Central memory CD8-positive, alpha-beta T cell (primary cell): ENCODE results near the gene ELOVL1.

ENCODE experiments used
- ATAC-seq: fragments of 150-1000 bp; cut with Tn5 transposase; replicated peaks from 2 replicates; pipeline ENCODE4 v1.10.0; 2022; ENCODE audit warnings: mild to moderate bottlenecking, moderate FRiP score, moderate number of reproducible peaks; ENCODE audit not compliant: poor library complexity, severe bottlenecking; ENCODE audit errors: extremely low read depth
- DNase-seq, 2 donors: peaks; one replicate each; pipeline ENCODE4 v3.0.0; 2021; ENCODE audit warnings: low spot score in 2 of 2
- H3K27ac Mint-ChIP-seq: one replicate; pipeline ENCODE4 v1.8.0; 2022; ENCODE audit warnings: low read depth, mild to moderate bottlenecking, moderate library complexity, mixed read lengths
- H3K27me3 Mint-ChIP-seq: one replicate; pipeline ENCODE4 v1.8.0; 2022; ENCODE audit warnings: mixed read lengths
- H3K36me3 Mint-ChIP-seq: one replicate; pipeline ENCODE4 v1.8.0; 2022; ENCODE audit warnings: mild to moderate bottlenecking, moderate library complexity, mixed read lengths; ENCODE audit not compliant: insufficient read depth
- H3K4me1 Mint-ChIP-seq: one replicate; pipeline ENCODE4 v1.8.0; 2022; ENCODE audit warnings: mixed read lengths
- H3K4me3 Mint-ChIP-seq: one replicate; pipeline ENCODE4 v1.8.0; 2022; ENCODE audit warnings: mild to moderate bottlenecking, moderate library complexity, mixed read lengths
- H3K9me3 Mint-ChIP-seq: one replicate; pipeline ENCODE4 v1.8.0; 2022; ENCODE audit warnings: mixed read lengths

The ELOVL1 gene

DNA sequence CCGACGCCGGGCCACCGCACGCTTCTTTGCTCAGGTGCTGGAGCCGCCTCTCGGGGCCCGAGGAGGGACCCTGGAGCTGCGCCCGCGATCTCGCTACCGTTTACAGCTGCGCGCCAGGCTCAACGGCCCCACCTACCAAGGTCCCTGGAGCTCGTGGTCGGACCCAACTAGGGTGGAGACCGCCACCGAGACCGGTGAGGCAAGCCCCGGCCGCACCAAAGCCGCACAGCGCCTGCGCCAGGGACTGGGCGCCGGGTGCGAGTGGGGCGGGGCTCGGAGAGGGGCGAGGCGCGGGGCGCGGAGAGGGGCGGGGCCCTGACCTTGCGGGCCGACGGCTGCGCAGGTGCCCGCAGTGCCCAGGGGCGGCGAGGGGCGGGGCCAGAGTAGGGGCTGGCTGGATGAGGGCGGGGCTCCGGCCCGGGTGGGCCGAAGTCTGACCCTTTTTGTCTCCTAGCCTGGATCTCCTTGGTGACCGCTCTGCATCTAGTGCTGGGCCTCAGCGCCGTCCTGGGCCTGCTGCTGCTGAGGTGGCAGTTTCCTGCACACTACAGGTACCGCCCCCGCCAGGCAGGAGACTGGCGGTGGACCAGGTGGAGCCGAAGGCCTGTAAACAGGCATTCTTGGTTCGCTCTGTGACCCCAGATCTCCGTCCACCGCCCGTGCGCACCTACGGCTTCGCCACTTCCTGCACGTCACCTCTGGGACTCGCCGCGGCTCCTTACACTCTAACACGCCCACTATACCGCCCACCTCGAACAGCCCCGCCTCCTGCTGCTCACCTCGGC is 18.8 kb downstream of the ELOVL1 start:
- peak; percentile 55 to 58 for DNase-seq
- ATAC-seq, result peak; percentile 88
- Mint-ChIP-seq H3K9me3 (no peaks in the 10 kb centered on the region), H3K4me3 (peak overlapping the region; percentile 62), H3K27ac (peak overlapping the region; percentile 56), H3K4me1 (peaks cover 10% of the 10 kb centered on the region), H3K27me3 (no peaks in the 10 kb centered on the region), H3K36me3 (no peaks in the 10 kb centered on the region)

DNA sequence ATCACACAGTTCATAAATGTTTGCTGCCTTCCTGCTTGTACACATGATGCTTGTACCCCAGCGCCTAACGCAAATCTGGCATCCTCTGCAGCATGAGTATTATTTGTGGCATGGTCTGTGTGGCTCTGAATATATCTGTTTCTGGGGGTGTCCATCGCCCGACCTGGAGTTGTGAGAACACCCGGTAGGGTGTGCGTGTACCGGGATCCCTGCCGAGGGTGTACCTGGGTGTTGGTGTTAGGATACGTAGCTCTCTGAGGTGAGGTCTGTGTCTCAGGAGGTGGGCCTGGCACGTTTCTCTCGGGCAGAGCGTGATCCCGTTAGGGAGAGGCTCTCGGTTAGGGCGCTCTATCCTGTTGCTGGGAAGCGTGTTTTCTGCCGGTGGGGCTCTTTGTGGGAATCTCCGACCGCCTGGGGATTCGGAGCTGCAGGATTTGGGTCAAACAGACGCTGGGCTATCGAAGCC is 19.4 kb downstream of the ELOVL1 start:
- Mint-ChIP-seq H3K9me3 (no peaks in the 10 kb centered on the region), H3K4me3 (no peak overlapping the region), H3K27ac (no peak overlapping the region), H3K36me3 (no peaks in the 10 kb centered on the region), H3K27me3 (no peaks in the 10 kb centered on the region), H3K4me1 (peaks cover 10% of the 10 kb centered on the region)
- DNase-seq (no peak), ATAC-seq (no peak)

DNA sequence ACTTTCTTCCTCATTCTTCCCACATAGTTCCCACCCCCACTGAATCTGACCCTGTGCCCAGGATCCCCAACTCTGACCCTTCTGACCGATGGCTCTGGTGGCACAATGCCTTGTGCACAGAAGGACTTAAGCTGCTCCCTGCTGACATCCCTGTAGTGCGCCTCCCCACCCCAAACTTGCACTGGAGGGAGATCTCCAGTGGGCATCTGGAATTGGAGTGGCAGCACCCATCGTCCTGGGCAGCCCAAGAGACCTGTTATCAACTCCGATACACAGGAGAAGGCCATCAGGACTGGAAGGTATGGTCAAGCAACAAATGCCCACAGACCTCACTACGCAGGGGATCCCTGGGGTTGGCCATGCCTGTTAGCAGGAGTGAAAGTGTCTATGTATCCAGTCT is 21.2 kb downstream of the ELOVL1 start:
- no peak overlapping the region for H3K4me3 Mint-ChIP-seq
- peak overlapping the region; percentile 48 for H3K27ac Mint-ChIP-seq
- no peaks in the 10 kb centered on the region for H3K9me3 Mint-ChIP-seq
- ATAC-seq (no peak), DNase-seq (no peak)
- peaks cover 10% of the 10 kb centered on the region for H3K4me1 Mint-ChIP-seq
- H3K27me3 Mint-ChIP-seq, result no peaks in the 10 kb centered on the region
- peaks cover 2% of the 10 kb centered on the region for H3K36me3 Mint-ChIP-seq

DNA sequence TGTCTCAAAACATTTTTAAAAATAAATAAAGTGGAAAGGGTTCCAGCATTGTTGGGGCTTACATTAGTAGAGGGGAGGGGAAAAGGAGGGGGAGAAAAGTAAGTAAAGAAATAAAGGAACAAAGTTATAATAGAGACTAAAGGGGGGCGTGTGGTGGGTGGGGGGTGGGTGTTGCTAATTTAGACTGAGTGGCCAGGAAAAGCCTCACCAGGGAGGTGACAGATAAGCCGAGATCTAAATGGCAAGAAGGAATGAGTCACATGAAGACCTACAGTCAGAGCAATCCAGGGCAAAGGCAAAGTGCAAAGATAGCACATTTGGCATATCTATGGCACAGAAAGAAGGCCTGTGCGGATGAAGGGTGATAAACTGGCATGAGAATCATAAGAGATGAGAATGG is 22.7 kb downstream of the ELOVL1 start:
- Mint-ChIP-seq H3K36me3 (peaks cover 2% of the 10 kb centered on the region), H3K27me3 (no peaks in the 10 kb centered on the region), H3K9me3 (no peaks in the 10 kb centered on the region), H3K27ac (no peak overlapping the region), H3K4me1 (peaks cover 10% of the 10 kb centered on the region), H3K4me3 (no peak overlapping the region)
- DNase-seq (no peak), ATAC-seq (no peak)

DNA sequence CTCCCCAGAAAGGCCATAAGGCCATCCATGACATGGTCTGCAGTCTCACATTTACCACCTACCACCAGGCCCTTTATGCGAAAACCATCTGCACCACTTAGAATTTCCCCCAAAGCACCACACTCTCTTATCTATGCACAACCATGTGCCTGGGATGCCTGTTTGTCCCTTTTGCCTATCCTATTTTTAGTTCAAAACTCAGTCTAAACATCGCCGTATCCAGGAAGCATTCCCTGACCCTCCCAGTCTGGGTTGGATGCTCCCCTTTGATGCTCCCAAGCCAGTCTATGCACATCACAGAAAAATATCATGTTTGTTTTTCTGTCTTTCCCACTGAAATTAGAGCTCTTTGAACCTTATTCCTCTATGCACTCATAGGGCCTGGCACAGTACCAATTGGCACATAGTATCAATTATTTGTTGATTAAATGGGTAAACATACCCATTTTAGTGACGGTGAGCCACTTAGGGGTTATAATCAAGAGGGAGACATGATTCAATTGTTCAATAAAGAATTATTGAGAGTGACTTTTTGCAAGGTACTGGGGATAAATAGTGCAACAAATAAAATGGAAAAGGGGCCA is 23.5 kb downstream of the ELOVL1 start:
- peaks cover 2% of the 10 kb centered on the region for H3K4me1 Mint-ChIP-seq
- no peak overlapping the region for H3K27ac Mint-ChIP-seq
- no peaks in the 10 kb centered on the region for H3K9me3 Mint-ChIP-seq
- H3K27me3 Mint-ChIP-seq, result no peaks in the 10 kb centered on the region
- DNase-seq (no peak), ATAC-seq (no peak)
- no peak overlapping the region for H3K4me3 Mint-ChIP-seq
- peaks cover 2% of the 10 kb centered on the region for H3K36me3 Mint-ChIP-seq

DNA sequence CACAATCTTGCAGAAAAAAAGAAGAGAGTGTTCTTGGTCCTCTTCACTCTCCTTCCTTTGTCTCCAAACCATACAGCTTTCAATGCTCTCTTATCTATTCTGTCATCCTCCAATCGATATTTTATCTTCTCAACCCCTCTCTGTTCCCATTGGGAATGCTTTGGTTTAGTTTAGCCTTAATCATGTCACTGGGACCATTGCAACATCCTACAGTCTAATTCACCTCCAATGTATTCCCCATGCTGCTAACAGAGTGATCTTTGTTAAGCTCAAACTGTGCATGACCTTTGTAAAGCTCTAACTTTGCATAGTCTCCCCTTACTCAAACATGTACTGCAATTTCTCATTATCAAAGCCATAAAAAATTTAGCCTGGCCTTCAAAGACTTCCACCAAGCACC is 27.3 kb downstream of the ELOVL1 start:
- Mint-ChIP-seq H3K36me3 (peaks cover 2% of the 10 kb centered on the region), H3K4me3 (no peak overlapping the region), H3K4me1 (no peaks in the 10 kb centered on the region), H3K27ac (no peak overlapping the region), H3K27me3 (no peaks in the 10 kb centered on the region), H3K9me3 (no peaks in the 10 kb centered on the region)
- DNase-seq (no peak), ATAC-seq (no peak)

DNA sequence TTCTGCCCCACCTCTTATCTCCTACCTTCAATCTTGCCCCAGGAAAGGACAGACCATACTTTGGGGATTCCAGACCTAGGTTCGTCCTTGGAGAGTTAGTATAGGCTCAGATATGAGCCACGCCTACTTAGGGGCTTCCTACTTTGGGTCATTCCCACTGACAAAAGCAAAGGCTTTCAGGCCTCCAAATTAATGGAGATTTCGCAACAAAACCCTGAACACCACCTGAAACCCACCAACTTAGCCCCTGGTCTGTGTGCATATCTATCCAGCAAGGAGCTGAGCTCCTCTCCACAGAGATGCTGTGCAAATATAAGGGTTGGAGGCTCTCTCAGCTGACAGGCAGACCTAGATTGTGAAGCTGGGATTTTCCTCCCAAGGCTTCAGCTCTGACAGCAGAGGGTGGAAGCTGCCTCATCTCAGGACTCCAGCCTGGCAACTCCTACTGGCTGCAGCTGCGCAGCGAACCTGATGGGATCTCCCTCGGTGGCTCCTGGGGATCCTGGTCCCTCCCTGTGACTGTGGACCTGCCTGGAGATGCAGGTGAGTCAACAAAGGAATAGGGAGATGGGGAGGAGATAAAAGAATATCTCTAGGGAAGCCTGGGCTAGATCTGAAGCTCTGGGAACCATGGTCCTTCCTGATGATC is 28.1 kb downstream of the ELOVL1 start:
- peaks cover 2% of the 10 kb centered on the region for H3K36me3 Mint-ChIP-seq
- no peaks in the 10 kb centered on the region for H3K27me3 Mint-ChIP-seq
- no peak overlapping the region for H3K27ac Mint-ChIP-seq
- H3K9me3 Mint-ChIP-seq, result no peaks in the 10 kb centered on the region
- no peak for DNase-seq
- H3K4me3 Mint-ChIP-seq, result no peak overlapping the region
- no peaks in the 10 kb centered on the region for H3K4me1 Mint-ChIP-seq
- no peak for ATAC-seq

DNA sequence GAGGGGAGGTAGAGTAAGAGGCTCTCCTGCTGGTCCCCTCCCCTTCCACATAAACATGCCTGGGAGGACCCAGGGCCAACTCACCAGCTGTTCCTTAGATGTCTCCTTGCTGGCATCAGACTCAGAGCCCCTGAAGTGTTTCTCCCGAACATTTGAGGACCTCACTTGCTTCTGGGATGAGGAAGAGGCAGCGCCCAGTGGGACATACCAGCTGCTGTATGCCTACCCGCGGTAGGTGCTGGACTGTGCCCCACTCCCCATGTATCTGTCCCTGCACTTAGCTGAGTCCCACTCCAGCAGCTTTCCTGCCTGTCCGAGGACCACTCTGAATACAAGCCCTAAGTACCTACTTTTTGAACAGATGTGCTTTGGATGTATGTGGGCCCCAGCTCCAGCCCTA is 29.8 kb downstream of the ELOVL1 start:
- Mint-ChIP-seq H3K27me3 (no peaks in the 10 kb centered on the region), H3K4me3 (no peak overlapping the region), H3K27ac (no peak overlapping the region), H3K4me1 (no peaks in the 10 kb centered on the region), H3K9me3 (no peaks in the 10 kb centered on the region), H3K36me3 (peaks cover 2% of the 10 kb centered on the region)
- no peak for ATAC-seq
- DNase-seq, result no peak

DNA sequence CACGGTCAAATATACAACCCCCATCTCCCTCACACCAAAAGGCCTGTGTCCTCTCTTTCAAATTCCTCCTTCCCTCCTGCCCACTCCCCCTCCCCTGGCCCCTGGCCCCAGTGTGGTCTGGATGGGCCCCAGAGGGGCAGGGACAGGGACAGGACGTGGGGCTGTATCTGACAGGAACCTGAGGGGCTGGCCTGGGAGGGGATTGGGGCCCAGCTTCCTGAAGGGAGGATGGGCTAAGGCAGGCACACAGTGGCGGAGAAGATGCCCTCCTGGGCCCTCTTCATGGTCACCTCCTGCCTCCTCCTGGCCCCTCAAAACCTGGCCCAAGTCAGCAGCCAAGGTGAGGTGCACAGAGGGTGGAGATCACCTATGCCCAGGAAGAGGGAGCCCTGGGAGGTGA is 30.2 kb downstream of the ELOVL1 start, which contains the start of gene MPL:
MPL (plus strand) TSS at position 231 of the 400 bp plus-strand sequence; CDS start at position 262, 31 bp downstream.
- DNase-seq, result no peak
- H3K4me1 Mint-ChIP-seq, result no peaks in the 10 kb centered on the region
- H3K4me3 Mint-ChIP-seq, result no peak within 1 kb of the TSS
- no peak within 1 kb of the TSS for H3K27ac Mint-ChIP-seq
- H3K9me3 Mint-ChIP-seq, result no peaks in the 10 kb centered on the region
- no peaks in the 10 kb centered on the region for H3K27me3 Mint-ChIP-seq
- peaks cover 2% of the 10 kb centered on the region for H3K36me3 Mint-ChIP-seq
- no peak for ATAC-seq

DNA sequence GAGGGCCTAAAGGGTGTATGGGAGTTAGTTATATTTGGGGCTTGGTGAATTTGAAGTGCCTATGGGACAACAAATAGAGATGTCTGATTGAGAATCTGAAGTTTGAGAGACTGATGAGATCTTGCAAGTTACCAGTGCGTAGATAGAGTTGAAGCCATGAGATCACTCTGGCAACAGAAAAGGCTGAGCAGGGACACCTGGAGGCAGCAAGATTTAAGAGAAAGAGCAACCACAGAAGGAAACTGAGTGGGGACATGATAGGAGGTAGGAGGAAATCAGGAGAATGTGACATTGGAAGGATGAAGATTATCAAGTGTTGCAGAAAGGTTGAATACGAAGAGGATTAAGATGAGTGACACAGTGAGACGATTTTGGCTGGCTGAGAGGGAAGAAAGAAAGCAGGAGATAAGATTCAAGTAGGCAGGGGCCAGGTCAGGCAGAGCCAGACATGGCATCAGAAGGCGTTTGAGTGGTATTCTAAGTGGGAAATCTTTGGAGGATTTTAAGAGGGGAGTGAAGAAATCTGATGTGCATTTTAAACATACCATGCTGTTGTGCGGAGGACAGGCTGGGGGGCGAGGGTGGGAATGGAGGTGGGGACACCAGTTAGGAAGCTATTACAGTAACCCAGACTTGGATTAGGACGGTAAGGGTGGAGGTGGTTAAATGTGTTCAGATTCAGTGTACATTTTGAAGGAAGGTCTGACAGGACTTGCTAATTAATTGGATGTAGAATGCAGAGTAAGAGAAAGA is 33.2 kb downstream of the ELOVL1 start:
- no peak overlapping the region for H3K4me3 Mint-ChIP-seq
- no peak overlapping the region for H3K27ac Mint-ChIP-seq
- ATAC-seq (no peak), DNase-seq (no peak)
- H3K9me3 Mint-ChIP-seq, result no peaks in the 10 kb centered on the region
- H3K36me3 Mint-ChIP-seq, result no peaks in the 10 kb centered on the region
- H3K27me3 Mint-ChIP-seq, result no peaks in the 10 kb centered on the region
- H3K4me1 Mint-ChIP-seq, result no peaks in the 10 kb centered on the region

DNA sequence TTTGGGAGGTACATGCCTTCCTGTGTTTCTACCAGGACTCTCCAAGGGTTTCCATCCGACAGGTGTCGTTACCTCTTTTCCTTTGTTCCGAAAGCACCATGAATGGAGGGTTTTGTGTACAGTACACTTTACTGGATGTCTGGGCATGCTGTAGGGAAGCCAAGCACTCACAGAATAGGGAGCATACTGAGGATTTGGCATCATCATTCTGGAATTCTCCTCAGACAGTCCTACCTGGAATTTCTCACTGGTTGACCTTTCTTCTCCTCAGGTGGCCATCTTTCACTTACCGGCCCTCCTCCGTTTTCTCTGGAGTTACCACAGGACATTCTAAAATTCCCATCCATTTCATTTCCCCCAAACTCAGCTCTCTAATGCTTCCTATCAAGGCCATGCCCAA is 36.1 kb downstream of the ELOVL1 start:
- Mint-ChIP-seq H3K9me3 (no peaks in the 10 kb centered on the region), H3K4me1 (no peaks in the 10 kb centered on the region), H3K27ac (no peak overlapping the region), H3K4me3 (no peak overlapping the region), H3K36me3 (no peaks in the 10 kb centered on the region), H3K27me3 (peaks cover 12% of the 10 kb centered on the region)
- DNase-seq (no peak), ATAC-seq (no peak)

DNA sequence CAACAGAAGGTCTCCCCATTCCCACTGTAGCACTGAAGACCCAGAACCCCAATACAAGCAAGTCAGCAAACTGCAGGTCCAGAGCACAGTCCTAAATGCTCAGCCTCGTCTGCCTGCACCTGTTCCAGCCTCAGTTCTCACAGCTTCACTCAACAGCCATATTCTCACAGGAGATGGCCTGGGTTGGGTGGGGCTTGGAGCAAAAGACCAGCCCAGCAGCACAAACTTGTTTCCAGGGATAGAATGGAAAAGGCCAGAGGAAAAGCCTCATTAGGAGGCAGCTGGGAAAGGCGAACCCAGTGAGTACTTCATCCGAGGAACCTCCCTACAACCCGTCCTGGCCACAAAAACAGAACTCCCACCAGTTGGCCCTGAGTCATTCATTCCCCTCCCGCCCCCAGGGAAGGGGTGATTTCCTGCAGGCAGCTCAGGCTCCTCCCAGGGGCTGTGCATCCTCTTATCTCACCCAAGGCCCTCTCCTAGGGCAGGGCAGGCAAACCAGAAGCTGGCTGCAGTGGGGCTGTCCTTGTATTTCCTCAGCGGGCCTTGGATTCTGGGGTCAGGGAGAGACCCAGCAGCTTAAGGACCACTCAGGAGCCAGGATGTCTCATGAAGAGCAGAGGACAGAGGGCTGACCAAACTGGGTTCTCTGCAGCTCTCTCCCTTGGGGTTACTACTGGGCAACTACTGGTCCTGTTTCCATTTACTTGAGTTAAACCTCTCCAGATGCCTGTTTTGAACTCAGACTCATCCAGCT is 37.6 kb downstream of the ELOVL1 start:
- Mint-ChIP-seq H3K36me3 (no peaks in the 10 kb centered on the region), H3K27me3 (peaks cover 12% of the 10 kb centered on the region), H3K4me1 (no peaks in the 10 kb centered on the region), H3K27ac (no peak overlapping the region), H3K9me3 (no peaks in the 10 kb centered on the region), H3K4me3 (no peak overlapping the region)
- ATAC-seq (no peak), DNase-seq (no peak)
